HTR-8/SVneo (cell line): Measurements from ENCODE around the gene NOTO.
A peak's percentile ranks its signal among the peaks of the same experiment; 100 is the strongest.
"Not testable (repeated sequence)": the region's sequence is repeated elsewhere in the genome, so short reads cannot be mapped to it uniquely, and the experiment has no call there.

Experiments used
- DNase-seq: peaks from one replicate; pipeline ENCODE4 v3.0.0; 2011; ENCODE audit warnings: low spot score, mixed read lengths; ENCODE audit not compliant: insufficient read length
- FAIRE-seq: peaks from 2 replicates; lab custom pipeline; 2011; peaks lifted over from hg19 to GRCh38; lab: Jason Lieb, UNC

The NOTO gene

DNA sequence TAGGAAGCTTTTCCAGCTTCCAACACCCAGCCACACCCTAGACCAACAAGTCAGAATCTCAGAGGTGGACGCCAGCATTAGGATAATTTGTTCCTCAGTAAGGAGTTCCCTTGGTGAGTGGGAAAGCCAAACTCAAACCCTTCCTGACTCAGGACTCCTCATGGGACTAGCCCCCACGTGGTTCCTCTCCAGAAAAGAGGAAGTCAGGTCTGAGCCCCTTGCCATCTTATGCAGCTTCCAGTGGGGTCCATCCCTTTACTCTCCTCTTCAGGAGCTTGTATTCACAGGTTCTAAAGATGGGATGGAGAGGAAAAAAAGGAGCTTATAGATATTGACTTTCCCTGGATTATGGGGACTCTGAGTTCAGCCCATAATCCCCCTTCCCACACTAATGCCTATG is 14.8 kb upstream of the NOTO start:
- FAIRE-seq (no peak), DNase-seq (no peak)

DNA sequence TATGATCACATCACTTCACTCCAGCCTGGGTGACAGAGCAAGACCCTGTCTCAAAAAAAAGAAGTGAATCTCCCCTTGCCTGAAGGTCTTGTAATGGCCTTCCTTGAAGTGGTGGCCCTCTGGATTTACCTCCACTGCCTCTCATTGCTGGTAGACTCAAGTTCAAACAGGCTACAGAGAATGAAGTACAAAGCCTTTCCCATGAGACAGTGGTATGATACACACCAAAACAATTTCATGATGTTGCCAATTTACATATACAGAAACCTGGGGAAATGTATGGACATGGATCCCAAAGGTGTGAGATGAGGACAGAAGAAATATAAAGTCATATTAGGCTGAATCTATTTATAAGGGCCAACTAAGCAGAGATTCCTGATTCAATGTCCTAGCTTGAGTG is 4.8 kb upstream of the NOTO start:
- FAIRE-seq (no peak), DNase-seq (no peak)

DNA sequence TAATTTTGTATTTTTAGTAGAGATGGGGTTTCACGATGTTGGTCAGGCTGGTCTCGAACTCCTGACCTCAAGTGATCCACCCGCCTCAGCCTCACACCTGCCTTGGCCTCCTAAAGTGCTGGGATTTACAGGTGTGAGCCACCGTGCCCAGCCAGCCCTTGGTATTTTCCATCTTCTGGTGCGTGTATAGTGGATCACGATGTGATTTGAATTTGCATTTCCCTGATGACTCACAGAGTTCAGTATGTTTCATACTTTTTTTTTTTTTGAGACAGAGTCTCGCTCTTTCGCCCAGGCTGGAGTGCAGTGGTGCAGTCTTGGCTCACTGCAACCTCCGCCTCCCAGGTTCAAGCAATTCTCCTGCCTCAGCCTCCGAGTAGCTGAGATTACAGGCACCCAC is 2.1 kb upstream of the NOTO start:
- DNase-seq, FAIRE-seq: not testable (repeated sequence)

GRCh38 chr2:73203055-73203681 is 794 bp downstream of the NOTO start:
- DNase-seq (no peak), FAIRE-seq (no peak)

DNA sequence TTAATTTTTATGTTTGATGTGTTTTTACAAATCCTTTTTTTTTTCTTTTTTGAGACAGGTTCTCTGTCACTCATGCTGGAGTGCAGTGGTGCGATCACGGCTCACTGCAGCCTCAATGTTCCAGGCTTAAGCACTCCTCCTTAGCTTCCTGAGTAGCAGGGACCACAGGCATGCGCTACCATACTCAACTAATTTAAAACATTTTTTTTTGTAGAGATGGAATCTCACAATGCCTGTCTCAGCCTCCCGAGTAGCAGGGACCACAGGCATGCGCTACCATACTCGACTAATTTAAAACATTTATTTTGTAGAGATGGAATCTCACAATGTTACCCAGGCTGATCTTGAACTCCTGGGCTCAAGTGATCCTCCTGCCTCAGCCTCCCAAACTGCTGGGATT is 3.2 kb downstream of the NOTO start:
- FAIRE-seq (no peak), DNase-seq (no peak)

DNA sequence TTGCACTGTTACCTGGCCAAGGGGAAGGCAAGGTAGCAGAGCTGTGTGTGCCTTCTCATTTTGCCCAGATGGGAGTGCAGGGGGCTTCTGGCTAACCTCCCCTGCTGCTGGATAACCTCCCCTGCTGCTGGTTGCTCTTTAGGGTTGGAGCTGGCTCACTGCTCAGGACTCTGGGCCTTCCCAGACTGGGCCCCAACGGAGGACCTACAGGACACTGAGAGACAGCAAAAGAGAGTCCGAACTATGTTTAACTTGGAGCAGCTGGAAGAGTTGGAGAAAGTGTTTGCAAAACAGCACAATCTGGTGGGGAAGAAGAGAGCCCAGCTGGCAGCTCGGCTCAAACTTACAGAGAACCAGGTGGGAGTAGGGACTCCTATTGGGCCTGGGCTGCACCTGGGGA is 5.9 kb downstream of the NOTO start:
- DNase-seq: no peak

GRCh38 chr2:73210019-73210418 is 7.6 kb downstream of the NOTO start:
- DNase-seq (no peak), FAIRE-seq (no peak)

More for the DNA sequence above, 5.9 kb downstream of the NOTO start:
- FAIRE-seq: no peak

GRCh38 chr2:73210696-73211095 is 8.3 kb downstream of the NOTO start:
- FAIRE-seq (no peak), DNase-seq (no peak)

GRCh38 chr2:73212098-73212447 is 9.7 kb downstream of the NOTO start:
- FAIRE-seq (no peak), DNase-seq (no peak)

GRCh38 chr2:73212448-73213176 is 10.2 kb downstream of the NOTO start:
- DNase-seq (peak; percentile 89), FAIRE-seq (no peak)

GRCh38 chr2:73214120-73215035 is 12.0 kb downstream of the NOTO start, which contains the start of gene SMYD5:
Gene SMYD5 (plus strand): TSS chr2:73214245. CDS start chr2:73214267, 22 bp downstream.
- DNase-seq (peak; percentile 84), FAIRE-seq (peak; percentile 92)

GRCh38 chr2:73215254-73215653 is 12.9 kb downstream of the NOTO start:
- DNase-seq (no peak), FAIRE-seq (no peak)

- FAIRE-seq (no peak), DNase-seq (no peak)
Measured at GRCh38 chr2:73217160-73217559, 14.8 kb downstream of the NOTO start.

DNA sequence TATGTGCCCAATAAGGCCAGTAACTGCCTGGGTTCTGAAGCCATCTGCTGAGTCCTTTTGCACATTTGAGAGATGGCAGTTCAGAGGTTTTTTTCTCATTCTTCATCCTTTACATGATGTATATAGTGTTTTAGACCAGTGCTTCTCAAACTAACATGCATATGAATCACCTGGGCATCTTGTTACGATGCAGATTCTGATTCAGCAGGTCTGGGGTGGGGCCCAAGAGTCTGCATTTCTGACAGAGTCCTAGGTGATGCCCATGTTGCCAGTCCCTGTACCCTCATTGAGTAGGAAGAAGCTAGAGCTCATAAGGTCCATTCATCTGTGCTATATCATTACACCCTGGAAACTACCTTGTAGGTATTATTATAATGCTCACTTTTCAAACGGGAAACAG is 15.5 kb downstream of the NOTO start:
- FAIRE-seq (no peak), DNase-seq (no peak)

DNA sequence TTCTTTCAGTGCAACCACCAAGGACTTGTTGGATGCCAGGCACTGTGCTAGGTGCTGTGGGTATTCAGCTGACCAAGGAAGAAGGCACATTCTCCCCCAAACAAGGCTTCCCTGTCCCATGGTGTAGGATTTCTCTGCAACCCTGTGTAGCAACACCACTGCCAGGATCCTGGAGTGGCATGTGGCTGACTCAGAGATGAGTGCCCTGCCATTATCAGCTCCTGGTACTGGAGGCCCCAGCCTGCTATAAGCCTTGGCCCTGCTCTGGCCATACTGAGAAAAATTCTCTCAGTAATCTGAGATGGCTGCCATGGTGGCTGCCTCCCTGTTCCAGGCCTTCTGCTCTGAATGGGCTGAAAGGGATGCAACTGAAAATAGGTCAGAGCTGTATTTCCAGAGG is 15.9 kb downstream of the NOTO start:
- DNase-seq (no peak), FAIRE-seq (no peak)

DNA sequence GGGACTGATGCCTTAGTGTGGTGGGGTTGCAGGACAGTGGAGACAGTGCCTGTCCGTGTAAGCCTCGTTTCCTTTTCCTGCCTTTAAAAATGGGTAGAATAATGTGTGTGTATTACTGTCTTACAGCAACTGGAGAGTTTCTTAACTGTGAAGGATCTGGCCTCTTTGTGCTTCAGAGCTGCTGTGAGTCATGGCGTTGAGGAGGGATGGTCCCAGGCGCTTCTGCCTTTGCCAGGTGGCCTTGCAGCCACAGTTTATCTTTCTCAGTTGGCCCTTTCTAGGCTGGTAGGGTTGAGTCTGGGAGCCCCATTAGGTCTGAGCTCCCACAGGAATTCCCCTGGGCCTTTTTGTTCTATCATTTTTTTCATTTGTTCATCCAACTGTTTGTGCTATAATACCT is 21.4 kb downstream of the NOTO start:
- DNase-seq (no peak), FAIRE-seq (no peak)

GRCh38 chr2:73225513-73226360 is 23.4 kb downstream of the NOTO start:
- FAIRE-seq: no peak

GRCh38 chr2:73227086-73227485 is 24.7 kb downstream of the NOTO start:
- DNase-seq (no peak), FAIRE-seq (no peak)

More at GRCh38 chr2:73225513-73226360, 23.4 kb downstream of the NOTO start:
- DNase-seq: no peak

DNA sequence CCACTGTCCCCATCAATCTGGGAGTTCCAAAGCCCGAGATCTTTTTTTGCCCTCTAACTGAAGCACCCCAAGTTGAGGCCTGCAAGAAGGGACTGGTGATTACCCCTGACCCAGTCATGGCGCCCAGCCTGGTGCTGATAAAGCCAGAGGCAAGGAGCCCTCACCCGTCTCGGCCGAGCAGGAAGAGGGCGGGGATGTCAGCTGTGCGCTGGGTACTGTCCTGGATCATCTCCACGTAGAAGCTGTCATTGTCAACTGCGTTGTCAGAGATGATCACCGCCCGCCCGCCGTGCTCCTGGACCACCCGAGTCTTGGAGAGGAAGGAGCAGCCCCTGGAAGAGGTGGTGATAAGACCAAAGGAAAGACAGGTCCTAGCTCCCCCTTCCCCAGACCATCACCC is 26.3 kb downstream of the NOTO start:
- FAIRE-seq (no peak), DNase-seq (no peak)
